HEK293 (cell line): ENCODE measurements around the gene FAM200C.

Experiments
- CTCF ChIA-PET: fragments of 350-600 bp; formaldehyde crosslinking; extraction: SDS; loops from one replicate; lab custom pipeline; 2021; ENCODE audit warnings: antibody characterized with exemption; lab: Yijun Ruan, JAX
- POLR2A ChIA-PET: fragments of 300-600 bp; formaldehyde crosslinking; extraction: SDS; loops from one replicate; lab custom pipeline; 2020; ENCODE audit warnings: antibody characterized with exemption, inconsistent platforms; lab: Yijun Ruan, JAX
- H3K27ac ChIP-seq: fragments of 200-500 bp; sonication (Bioruptor generic); 2 replicates; pipeline ENCODE4 v1.5.1; 2014; ENCODE audit warnings: low read depth, low read length, control low read depth, inconsistent platforms; ENCODE audit errors: extremely low read depth
- H3K36me3 ChIP-seq, 2 experiments: fragments of 200-500 bp in 1 of 2; sonication (Bioruptor generic) in 1 of 2; 1 replicate in 1 of 2; 2 replicates in 1 of 2; pipeline ENCODE4 v1.5.1; 2014 to 2017; ENCODE audit warnings: inconsistent platforms in 2 of 2, low read length in 2 of 2; ENCODE audit not compliant: control insufficient read depth in 2 of 2, insufficient read depth in 1 of 2
- H3K4me1 ChIP-seq: fragments of 200-500 bp; sonication (Bioruptor generic); 2 replicates; pipeline ENCODE4 v1.5.1; 2014; ENCODE audit warnings: mild to moderate bottlenecking, low read length, inconsistent platforms; ENCODE audit not compliant: control insufficient read depth, insufficient read depth
- H3K4me3 ChIP-seq: 2 replicates; pipeline ENCODE4 v1.5.1; 2011; ENCODE audit warnings: low read depth, mild to moderate bottlenecking, control low read depth, low read length, moderate library complexity
- H3K9me3 ChIP-seq: fragments of 200-500 bp; sonication (Bioruptor generic); 2 replicates; pipeline ENCODE4 v1.5.1; 2014; ENCODE audit warnings: low read depth, low read length, inconsistent platforms; ENCODE audit not compliant: control insufficient read depth, insufficient read depth
- BCL11A ChIP-seq: fragments of 450-650 bp; formaldehyde crosslinking; IDR thresholded peaks from 2 replicates; pipeline ENCODE4 v1.5.1; 2016; ENCODE audit warnings: low read depth, missing biosample characterization, missing genetic modification characterization
- GLIS2 ChIP-seq: fragments of 450-650 bp; formaldehyde crosslinking; IDR thresholded peaks from 2 replicates; pipeline ENCODE4 v1.5.1; 2016; ENCODE audit warnings: missing biosample characterization, missing genetic modification characterization
- KLF7 ChIP-seq: fragments of 450-650 bp; formaldehyde crosslinking; IDR thresholded peaks from 2 replicates; pipeline ENCODE4 v1.5.1; 2016; ENCODE audit warnings: missing biosample characterization, missing genetic modification characterization, borderline replicate concordance
- PRDM1 ChIP-seq: fragments of 450-650 bp; formaldehyde crosslinking; IDR thresholded peaks from 2 replicates; pipeline ENCODE4; 2016; ENCODE audit warnings: missing biosample characterization, missing genetic modification characterization
- REST ChIP-seq: fragments of 450-650 bp; formaldehyde crosslinking; IDR thresholded peaks from 2 replicates; pipeline ENCODE4 v1.5.1; 2016; ENCODE audit warnings: missing biosample characterization, missing genetic modification characterization
- ZFHX2 ChIP-seq: fragments of 450-650 bp; formaldehyde crosslinking; conservative IDR thresholded peaks from 2 replicates; pipeline ENCODE4 v1.5.1; 2016; ENCODE audit warnings: missing biosample characterization, missing genetic modification characterization
- ZIC2 ChIP-seq: fragments of 450-650 bp; formaldehyde crosslinking; IDR thresholded peaks from 2 replicates; pipeline ENCODE4 v1.5.1; 2016; ENCODE audit warnings: missing biosample characterization, missing genetic modification characterization
- ZNF175 ChIP-seq: fragments of 450-650 bp; formaldehyde crosslinking; IDR thresholded peaks from 2 replicates; pipeline ENCODE4 v1.5.1; 2016; ENCODE audit warnings: missing biosample characterization, missing genetic modification characterization
- ZNF18 ChIP-seq: fragments of 450-650 bp; formaldehyde crosslinking; IDR thresholded peaks from 2 replicates; pipeline ENCODE4 v1.5.1; 2016; ENCODE audit warnings: missing biosample characterization, missing genetic modification characterization
- ZNF274 ChIP-seq, 2 experiments: fragments of 200-500 bp in 1 of 2; fragments of 450-650 bp in 1 of 2; sonication (Bioruptor generic) in 1 of 2; formaldehyde crosslinking in 1 of 2; IDR thresholded peaks; 2 replicates each; pipeline versions ENCODE4 v1.5.1 to v1.6.1; 2014 to 2016; ENCODE audit warnings: borderline replicate concordance in 1 of 2, inconsistent platforms in 1 of 2, low read length in 1 of 2, missing biosample characterization in 1 of 2, missing genetic modification characterization in 1 of 2
- ZNF350 ChIP-seq: fragments of 450-650 bp; formaldehyde crosslinking; IDR thresholded peaks from 2 replicates; pipeline ENCODE4 v1.5.0; 2017; ENCODE audit warnings: missing biosample characterization, mild to moderate bottlenecking, missing genetic modification characterization
- ZNF513 ChIP-seq: fragments of 450-650 bp; IDR thresholded peaks from 2 replicates; pipeline ENCODE4 v1.5.1; 2018; ENCODE audit warnings: missing biosample characterization, missing genetic modification characterization
- ZNF621 ChIP-seq: fragments of 450-650 bp; formaldehyde crosslinking; IDR thresholded peaks from 2 replicates; pipeline ENCODE4 v1.5.1; 2017; ENCODE audit warnings: missing biosample characterization, missing genetic modification characterization
- ZNF664 ChIP-seq: fragments of 450-650 bp; formaldehyde crosslinking; IDR thresholded peaks from 2 replicates; pipeline ENCODE4 v1.5.1; 2016; ENCODE audit warnings: missing biosample characterization, missing genetic modification characterization
- ZNF707 ChIP-seq: fragments of 450-650 bp; formaldehyde crosslinking; IDR thresholded peaks from 2 replicates; pipeline ENCODE4 v1.5.1; 2016; ENCODE audit warnings: missing biosample characterization, missing genetic modification characterization
- ZNF791 ChIP-seq: fragments of 450-650 bp; formaldehyde crosslinking; IDR thresholded peaks from 2 replicates; pipeline ENCODE4 v1.5.1; 2016; ENCODE audit warnings: missing biosample characterization, missing genetic modification characterization
- ZNF792 ChIP-seq: fragments of 450-650 bp; formaldehyde crosslinking; IDR thresholded peaks from 2 replicates; pipeline ENCODE4 v1.5.1; 2016; ENCODE audit warnings: missing biosample characterization, missing genetic modification characterization
- TF ChIP-seq, protein P1 (sequence below): fragments of 450-650 bp; formaldehyde crosslinking; IDR thresholded peaks from 2 replicates; pipeline ENCODE4 v1.5.1; 2016; ENCODE audit warnings: missing biosample characterization, missing genetic modification characterization, low read depth
- TF ChIP-seq, protein P2 (sequence below): fragments of 450-650 bp; formaldehyde crosslinking; IDR thresholded peaks from 2 replicates; pipeline ENCODE4 v1.5.1; 2017; ENCODE audit warnings: missing biosample characterization, missing genetic modification characterization
- TF ChIP-seq, protein P3 (sequence below): fragments of 450-650 bp; formaldehyde crosslinking; IDR thresholded peaks from 2 replicates; pipeline ENCODE4 v1.5.1; 2016; ENCODE audit warnings: missing biosample characterization, missing genetic modification characterization

FAM200C gene

GRCh38 chr5:160376416-160376815 lies 23.4 kb downstream of the FAM200C start:
- no peaks in the 10 kb centered on the region for H3K4me1 ChIP-seq
- ChIA-PET POLR2A (interaction anchor here (0.5 kb wide), 1 partner anchor 42 kb away, joined by 3 read pairs; the partner anchor contains the start of gene SLU7), CTCF (interaction anchor here (0.6 to 1.5 kb wide), 4 partner anchors 11 to 31 kb away, joined by 3 to 4 read pairs (median 3); no protein-coding TSS in a partner anchor)
- no peaks in the 10 kb centered on the region for H3K36me3 ChIP-seq
- no peak overlapping the region for H3K27ac ChIP-seq
- no peaks in the 10 kb centered on the region for H3K9me3 ChIP-seq
- no peak overlapping the region for H3K4me3 ChIP-seq
- TF ChIP-seq ZNF513 (tag by site-specific recombination) (no peak), REST (tag by site-specific recombination) (no peak), ZNF274 (IDR thresholded peaks at IDR 0.05; ENCODE audit: low read length) (no peak), ZNF274 (tag by site-specific recombination; IDR thresholded peaks at IDR 0.05; ENCODE audit: borderline replicate concordance) (no peak), ZNF18 (no peak), ZNF664 (no peak), BCL11A (tag by site-specific recombination) (no peak), KLF7 (no peak), ZNF707 (tag by site-specific recombination) (no peak), GLIS2 (tag by site-specific recombination) (no peak), ZNF791 (tag by site-specific recombination) (no peak), ZIC2 (tag by site-specific recombination) (no peak), ZNF175 (tag by site-specific recombination) (no peak), PRDM1 (tag by site-specific recombination) (no peak), ZNF792 (tag by site-specific recombination) (no peak), ZFHX2 (tag by site-specific recombination) (no peak), ZNF621 (no peak), ZNF350 (tag by site-specific recombination) (no peak)
- TF ChIP-seq, protein P1, sequence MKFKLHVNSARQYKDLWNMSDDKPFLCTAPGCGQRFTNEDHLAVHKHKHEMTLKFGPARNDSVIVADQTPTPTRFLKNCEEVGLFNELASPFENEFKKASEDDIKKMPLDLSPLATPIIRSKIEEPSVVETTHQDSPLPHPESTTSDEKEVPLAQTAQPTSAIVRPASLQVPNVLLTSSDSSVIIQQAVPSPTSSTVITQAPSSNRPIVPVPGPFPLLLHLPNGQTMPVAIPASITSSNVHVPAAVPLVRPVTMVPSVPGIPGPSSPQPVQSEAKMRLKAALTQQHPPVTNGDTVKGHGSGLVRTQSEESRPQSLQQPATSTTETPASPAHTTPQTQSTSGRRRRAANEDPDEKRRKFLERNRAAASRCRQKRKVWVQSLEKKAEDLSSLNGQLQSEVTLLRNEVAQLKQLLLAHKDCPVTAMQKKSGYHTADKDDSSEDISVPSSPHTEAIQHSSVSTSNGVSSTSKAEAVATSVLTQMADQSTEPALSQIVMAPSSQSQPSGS (tag by site-specific recombination), result no peak
- TF ChIP-seq, protein P2, sequence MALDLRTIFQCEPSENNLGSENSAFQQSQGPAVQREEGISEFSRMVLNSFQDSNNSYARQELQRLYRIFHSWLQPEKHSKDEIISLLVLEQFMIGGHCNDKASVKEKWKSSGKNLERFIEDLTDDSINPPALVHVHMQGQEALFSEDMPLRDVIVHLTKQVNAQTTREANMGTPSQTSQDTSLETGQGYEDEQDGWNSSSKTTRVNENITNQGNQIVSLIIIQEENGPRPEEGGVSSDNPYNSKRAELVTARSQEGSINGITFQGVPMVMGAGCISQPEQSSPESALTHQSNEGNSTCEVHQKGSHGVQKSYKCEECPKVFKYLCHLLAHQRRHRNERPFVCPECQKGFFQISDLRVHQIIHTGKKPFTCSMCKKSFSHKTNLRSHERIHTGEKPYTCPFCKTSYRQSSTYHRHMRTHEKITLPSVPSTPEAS (tag by site-specific recombination), result no peak
- TF ChIP-seq, protein P3, sequence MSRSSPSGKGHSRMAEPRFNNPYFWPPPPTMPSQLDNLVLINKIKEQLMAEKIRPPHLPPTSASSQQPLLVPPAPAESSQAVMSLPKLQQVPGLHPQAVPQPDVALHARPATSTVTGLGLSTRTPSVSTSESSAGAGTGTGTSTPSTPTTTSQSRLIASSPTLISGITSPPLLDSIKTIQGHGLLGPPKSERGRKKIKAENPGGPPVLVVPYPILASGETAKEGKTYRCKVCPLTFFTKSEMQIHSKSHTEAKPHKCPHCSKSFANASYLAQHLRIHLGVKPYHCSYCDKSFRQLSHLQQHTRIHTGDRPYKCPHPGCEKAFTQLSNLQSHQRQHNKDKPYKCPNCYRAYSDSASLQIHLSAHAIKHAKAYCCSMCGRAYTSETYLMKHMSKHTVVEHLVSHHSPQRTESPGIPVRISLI (tag by site-specific recombination), result no peak
